ENCODE data around the gene PTRH1. TPM values are rescaled to one million over a fixed set of nuclear protein-coding genes. Genes with fewer than 3 reads are reported as not detected.

PTRH1 gene
- total RNA-seq, 1 donor from 2014 or later: 8.0 TPM

DNA sequence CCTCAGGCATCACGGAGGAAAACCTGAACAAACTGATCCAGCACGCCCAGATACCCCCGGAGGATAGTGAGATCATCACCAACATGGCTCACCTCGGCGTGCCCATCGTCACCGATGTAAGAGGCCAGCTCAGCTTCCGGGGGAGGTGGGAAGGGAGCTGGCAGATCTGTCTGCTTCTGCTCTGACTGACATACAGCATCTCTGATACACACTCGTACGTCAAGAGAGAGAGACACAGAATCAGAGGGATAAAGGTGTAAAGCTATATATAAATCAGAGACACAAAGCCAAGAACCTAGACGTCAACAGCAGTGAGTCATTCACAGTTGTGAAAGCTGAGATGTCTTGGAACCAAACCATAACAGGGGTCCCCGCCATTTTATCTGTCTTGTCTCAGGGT is 38.8 kb downstream of the PTRH1 start:
- TF ChIP-seq, protein P1, sequence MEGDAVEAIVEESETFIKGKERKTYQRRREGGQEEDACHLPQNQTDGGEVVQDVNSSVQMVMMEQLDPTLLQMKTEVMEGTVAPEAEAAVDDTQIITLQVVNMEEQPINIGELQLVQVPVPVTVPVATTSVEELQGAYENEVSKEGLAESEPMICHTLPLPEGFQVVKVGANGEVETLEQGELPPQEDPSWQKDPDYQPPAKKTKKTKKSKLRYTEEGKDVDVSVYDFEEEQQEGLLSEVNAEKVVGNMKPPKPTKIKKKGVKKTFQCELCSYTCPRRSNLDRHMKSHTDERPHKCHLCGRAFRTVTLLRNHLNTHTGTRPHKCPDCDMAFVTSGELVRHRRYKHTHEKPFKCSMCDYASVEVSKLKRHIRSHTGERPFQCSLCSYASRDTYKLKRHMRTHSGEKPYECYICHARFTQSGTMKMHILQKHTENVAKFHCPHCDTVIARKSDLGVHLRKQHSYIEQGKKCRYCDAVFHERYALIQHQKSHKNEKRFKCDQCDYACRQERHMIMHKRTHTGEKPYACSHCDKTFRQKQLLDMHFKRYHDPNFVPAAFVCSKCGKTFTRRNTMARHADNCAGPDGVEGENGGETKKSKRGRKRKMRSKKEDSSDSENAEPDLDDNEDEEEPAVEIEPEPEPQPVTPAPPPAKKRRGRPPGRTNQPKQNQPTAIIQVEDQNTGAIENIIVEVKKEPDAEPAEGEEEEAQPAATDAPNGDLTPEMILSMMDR (IDR thresholded peaks at IDR 0.05): no peak
- no peak for ATAC-seq
- Histone ChIP-seq H3K36me3 (peaks cover 81% of the 10 kb centered on the region), H3K9me3 (no peaks in the 10 kb centered on the region), H3K4me3 (no peak overlapping the region), H3K27ac (no peak overlapping the region), H3K27me3 (no peaks in the 10 kb centered on the region), H3K4me1 (no peaks in the 10 kb centered on the region)
- no peak for DNase-seq
- intact Hi-C loops (cut with DNase I): no loop called here

DNA sequence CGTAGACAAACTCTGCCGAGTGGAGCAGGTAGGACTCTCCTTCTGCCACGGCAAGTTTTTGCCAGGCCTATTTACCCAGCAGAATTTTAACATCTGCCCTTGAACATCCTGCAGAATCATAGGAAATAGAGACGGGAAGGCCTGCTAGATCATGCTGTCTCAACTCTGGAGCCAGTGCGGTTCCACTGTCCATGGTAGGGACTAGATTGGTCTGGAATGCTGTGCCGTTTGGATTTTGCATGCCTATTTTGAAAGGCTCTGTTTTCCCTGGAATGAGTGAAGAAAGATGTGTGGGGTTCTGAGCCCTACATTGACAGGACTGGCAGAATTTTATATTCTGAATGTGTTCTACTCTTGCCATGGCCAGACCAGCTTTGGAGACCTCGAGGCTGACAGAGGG is 42.2 kb downstream of the PTRH1 start:
- Histone ChIP-seq H3K4me1 (no peaks in the 10 kb centered on the region), H3K27me3 (no peaks in the 10 kb centered on the region), H3K4me3 (no peak overlapping the region), H3K36me3 (peaks cover 73% of the 10 kb centered on the region), H3K9me3 (no peaks in the 10 kb centered on the region), H3K27ac (no peak overlapping the region)
- ATAC-seq (no peak), DNase-seq (no peak)
- TF ChIP-seq, protein P1 (IDR thresholded peaks at IDR 0.05): no peak
- intact Hi-C loops (cut with DNase I): no loop called here

DNA sequence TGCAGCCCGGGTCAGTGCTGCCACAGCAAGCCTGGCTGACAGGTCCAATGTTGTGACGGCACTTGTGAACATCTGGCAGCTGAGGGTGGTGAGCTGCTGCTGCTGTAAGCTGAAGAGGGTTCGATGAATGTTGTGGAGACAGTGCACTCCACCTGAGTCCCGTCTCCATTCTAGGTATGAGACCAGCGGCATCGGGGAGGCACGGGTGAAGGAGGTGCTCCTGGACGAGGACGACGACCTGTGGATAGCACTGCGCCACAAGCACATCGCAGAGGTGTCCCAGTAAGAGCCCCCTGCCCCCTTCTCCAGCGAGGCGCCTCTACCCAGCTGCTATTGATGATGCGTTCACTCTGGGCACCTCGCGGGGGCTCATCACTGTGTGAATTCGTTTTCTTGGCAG is 47.6 kb downstream of the PTRH1 start:
- intact Hi-C loops (cut with DNase I): no loop called here

DNA sequence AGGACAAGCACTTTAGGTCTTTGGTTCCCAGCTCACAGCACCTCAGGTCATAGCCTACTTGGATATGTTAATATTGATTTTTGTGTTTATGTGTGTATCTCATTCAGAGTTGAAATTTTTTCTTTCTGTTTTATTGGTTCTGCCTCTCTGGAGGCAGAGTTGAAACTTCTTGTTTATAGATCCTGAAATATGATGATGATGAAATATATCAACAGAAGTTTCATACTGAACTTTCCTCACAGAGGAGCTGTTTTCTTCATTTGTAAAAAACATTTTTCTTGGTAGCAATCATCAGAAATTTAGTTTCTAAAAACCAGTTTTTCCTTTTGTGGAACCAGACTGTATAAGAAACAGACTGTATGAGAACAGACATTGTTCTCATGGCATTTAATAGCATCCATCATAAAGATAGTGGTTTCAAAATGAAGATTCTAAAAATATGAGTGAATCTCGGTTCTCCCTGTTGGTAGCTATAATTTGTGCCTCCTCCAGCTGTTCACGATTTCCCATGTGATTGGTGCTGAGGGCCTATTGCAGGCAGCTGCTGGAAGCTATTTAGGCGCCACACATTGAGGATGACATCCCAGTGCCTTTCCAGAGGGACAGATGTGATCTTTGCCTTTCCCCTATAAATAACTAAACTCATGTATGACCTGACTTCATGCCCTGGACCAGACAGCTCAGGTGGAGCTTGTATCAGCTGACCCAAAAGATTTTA is 48.2 kb downstream of the PTRH1 start:
- peaks cover 81% of the 10 kb centered on the region for H3K36me3 ChIP-seq

More for the DNA sequence above, 47.6 kb downstream of the PTRH1 start:
- DNase-seq: no peak
- no peaks in the 10 kb centered on the region for H3K27me3 ChIP-seq
- H3K4me1 ChIP-seq: no peaks in the 10 kb centered on the region
- H3K27ac ChIP-seq: no peak overlapping the region
- ATAC-seq: no peak
- no peaks in the 10 kb centered on the region for H3K9me3 ChIP-seq
- H3K36me3 ChIP-seq: peaks cover 81% of the 10 kb centered on the region
- no peak overlapping the region for H3K4me3 ChIP-seq
- TF ChIP-seq, protein P1 (IDR thresholded peaks at IDR 0.05): no peak

DNA sequence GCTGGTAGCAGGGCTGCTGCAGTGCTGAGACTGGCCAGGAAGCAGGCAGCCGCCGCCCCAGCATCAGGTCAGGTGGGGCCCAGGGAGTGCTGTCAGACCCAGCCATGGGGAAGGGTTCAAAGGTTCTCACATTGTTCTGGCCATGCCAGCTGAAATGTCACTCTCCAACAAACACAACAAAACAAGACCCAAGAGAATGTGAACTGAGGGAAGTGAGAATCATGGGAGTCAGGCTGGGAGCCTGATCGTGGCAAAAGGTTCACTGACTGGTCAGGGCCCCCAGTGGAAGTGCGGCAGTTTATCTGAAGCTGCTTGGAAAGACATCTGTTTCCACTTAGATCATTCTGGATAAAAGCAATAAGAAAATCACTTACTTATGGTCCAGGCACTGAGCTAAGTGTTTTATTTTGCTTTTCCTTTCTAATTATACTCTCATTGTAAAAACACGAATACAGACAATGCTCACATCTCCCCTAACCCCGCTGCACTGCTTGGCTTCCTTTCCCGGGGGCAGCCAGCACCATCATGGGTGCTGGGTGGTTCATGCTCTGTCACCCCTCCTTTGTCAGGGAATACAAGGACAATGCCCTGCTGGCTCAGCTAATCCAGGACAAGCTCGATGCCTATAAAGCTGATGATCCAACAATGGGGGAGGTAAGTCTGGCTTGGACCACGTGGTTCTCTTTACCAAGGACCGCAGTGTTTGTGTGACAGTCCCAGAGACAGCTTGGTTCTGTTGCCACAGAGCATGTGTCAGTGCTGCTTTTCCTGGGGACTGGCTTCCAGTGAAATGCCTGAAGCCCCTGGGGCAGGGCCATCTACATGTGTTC is 50.6 kb downstream of the PTRH1 start:
- intact Hi-C loops (cut with DNase I): no loop called here
- Histone ChIP-seq H3K36me3 (peaks cover 86% of the 10 kb centered on the region), H3K27me3 (no peaks in the 10 kb centered on the region), H3K27ac (no peak overlapping the region), H3K9me3 (no peaks in the 10 kb centered on the region), H3K4me1 (no peaks in the 10 kb centered on the region), H3K4me3 (no peak overlapping the region)
- peak; percentile 26 for ATAC-seq
- TF ChIP-seq, protein P1 (IDR thresholded peaks at IDR 0.05): no peak
- DNase-seq: no peak

More for the DNA sequence above, 48.2 kb downstream of the PTRH1 start:
- no peak for ATAC-seq
- intact Hi-C loops (cut with DNase I): no loop called here
- no peak for DNase-seq
- H3K27ac ChIP-seq: no peak overlapping the region
- H3K9me3 ChIP-seq: no peaks in the 10 kb centered on the region
- H3K4me1 ChIP-seq: no peaks in the 10 kb centered on the region
- H3K4me3 ChIP-seq: no peak overlapping the region
- H3K27me3 ChIP-seq: no peaks in the 10 kb centered on the region
- TF ChIP-seq, protein P1 (IDR thresholded peaks at IDR 0.05): no peak
